CD4-positive, alpha-beta T cell (primary cell): ENCODE measurements around the gene MYO15B. TPM values are rescaled to one million over a fixed set of nuclear protein-coding genes. Genes with fewer than 3 reads are reported as not detected.

Source experiments
- ATAC-seq: fragments of 200-7000 bp; cut with Tn5 transposase; one replicate; pipeline ENCODE4 v1.10.0; 2022; ENCODE audit warnings: mild to moderate bottlenecking; ENCODE audit not compliant: poor library complexity
- CTCF ChIA-PET: fragments of 350-600 bp; sonication (Branson Sonifier 250); formaldehyde crosslinking; loops from one replicate; lab custom pipeline; 2021; ENCODE audit warnings: antibody characterized with exemption, inconsistent platforms; lab: Charles Lee
- POLR2A ChIA-PET: fragments of 350-600 bp; sonication (Branson Sonifier 250); formaldehyde crosslinking; loops from one replicate; lab custom pipeline; 2021; ENCODE audit warnings: antibody characterized with exemption, inconsistent platforms; lab: Charles Lee
- DNase-seq, 14 experiments: peaks; one replicate each; pipeline ENCODE4 v3.0.0-alpha.2; 2013 to 2020; ENCODE audit warnings: mixed read lengths in 2 of 14
- H3K27ac ChIP-seq, 2 donors: one replicate each; pipeline versions ENCODE4 v1.5.1 to v1.7.0; 2013; ENCODE audit warnings: low read length in 2 of 2, low read depth in 1 of 2, mild to moderate bottlenecking in 1 of 2
- H3K27me3 ChIP-seq, 2 experiments: 1 replicate in 1 of 2; 2 replicates in 1 of 2; pipeline versions ENCODE4 v1.6.1 to v1.7.0; 2013; ENCODE audit warnings: low read length in 2 of 2, control low read depth in 1 of 2, mild to moderate bottlenecking in 1 of 2, moderate library complexity in 1 of 2; ENCODE audit not compliant: insufficient read depth in 2 of 2, control insufficient read depth in 1 of 2
- H3K36me3 ChIP-seq: one replicate; pipeline ENCODE4 v1.6.1; 2013; ENCODE audit warnings: low read length, control low read depth; ENCODE audit not compliant: insufficient read depth
- H3K4me1 ChIP-seq: one replicate; pipeline ENCODE4 v1.6.1; 2013; ENCODE audit warnings: low read length, control low read depth; ENCODE audit not compliant: insufficient read depth
- H3K4me3 ChIP-seq: one replicate; pipeline ENCODE4 v1.5.1; 2013; ENCODE audit warnings: mild to moderate bottlenecking, low read length, moderate library complexity
- H3K9me3 ChIP-seq, 2 experiments: 1 replicate in 1 of 2; 2 replicates in 1 of 2; pipeline versions ENCODE4 v1.6.1 to v1.7.0; 2013; ENCODE audit warnings: low read length in 2 of 2, mild to moderate bottlenecking in 2 of 2, control low read depth in 1 of 2, moderate library complexity in 1 of 2; ENCODE audit not compliant: control insufficient read depth in 1 of 2, insufficient read depth in 1 of 2
- H3K27ac Mint-ChIP-seq: one replicate; pipeline ENCODE4 v1.8.0; 2020; ENCODE audit warnings: mixed read lengths
- H3K27me3 Mint-ChIP-seq: one replicate; pipeline ENCODE4 v1.8.0; 2021; ENCODE audit warnings: mixed read lengths
- H3K36me3 Mint-ChIP-seq: one replicate; pipeline ENCODE4 v1.8.0; 2021; ENCODE audit warnings: low read depth, mixed read lengths
- H3K4me1 Mint-ChIP-seq: one replicate; pipeline ENCODE4 v1.8.0; 2021; ENCODE audit warnings: low read depth, mixed read lengths
- H3K4me3 Mint-ChIP-seq: one replicate; pipeline ENCODE4 v1.8.0; 2020; ENCODE audit warnings: mild to moderate bottlenecking, mixed read lengths
- H3K9me3 Mint-ChIP-seq: one replicate; pipeline ENCODE4 v1.8.0; 2020; ENCODE audit warnings: mixed read lengths
- intact Hi-C, 2 experiments: fragments of 100-400 bp; cut with DNase I in 1 of 2; cut with micrococcal nuclease in 1 of 2; formaldehyde crosslinking; loops; one replicate each; pipeline versions ENCODE4 v1.15.1 to v1.9.0; 2023 to 2025; cut with DNase I, micrococcal nuclease
- total RNA-seq, 174 experiments: library from RNA in 2 of 174; stranded (reverse) in 2 of 174; gene quantifications; one replicate each; pipeline ENCODE4 v1.2.3 and lab custom pipeline; 2021 to 2026
- TF ChIP-seq, protein P1 (sequence below): fragments of 200-600 bp; IDR thresholded peaks from one replicate; pipeline ENCODE4 v1.8.0; 2022; ENCODE audit warnings: antibody characterized with exemption, mild to moderate bottlenecking

The MYO15B gene
- total RNA-seq, 2 experiments from 2014 or later, result 202 to 209 TPM

DNA sequence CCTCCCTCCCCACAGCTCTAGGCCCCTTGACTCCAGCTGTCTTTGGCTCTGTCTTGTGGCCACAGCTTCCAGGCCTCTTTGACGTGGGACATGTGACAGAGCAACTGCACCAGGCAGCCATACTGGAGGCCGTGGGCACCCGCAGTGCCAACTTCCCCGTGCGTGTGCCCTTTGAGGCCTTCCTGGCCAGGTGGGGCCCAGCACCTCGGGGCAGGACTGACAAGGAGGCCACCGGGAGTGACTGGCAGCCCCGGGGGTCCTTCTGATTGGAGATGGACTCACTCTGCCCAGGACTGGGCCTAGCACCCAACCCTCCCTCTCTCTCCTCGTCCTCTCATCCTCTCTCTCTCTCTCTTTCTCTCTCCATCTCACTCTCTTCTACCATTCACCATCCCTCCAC lies 15.5 kb downstream of the MYO15B start:
- POLR2A ChIA-PET, result no interaction called here
- H3K9me3 ChIP-seq, result no peaks in the 10 kb centered on the region
- DNase-seq, result no peak
- no peaks in the 10 kb centered on the region for H3K27me3 ChIP-seq
- Mint-ChIP-seq H3K9me3 (no peaks in the 10 kb centered on the region), H3K36me3 (no peaks in the 10 kb centered on the region), H3K27me3 (no peaks in the 10 kb centered on the region), H3K4me1 (no peaks in the 10 kb centered on the region), H3K27ac (no peak overlapping the region), H3K4me3 (no peak overlapping the region)
- no peak overlapping the region for H3K27ac ChIP-seq
- CTCF ChIA-PET, result no interaction called here
- no peaks in the 10 kb centered on the region for H3K36me3 ChIP-seq
- TF ChIP-seq, protein P1, sequence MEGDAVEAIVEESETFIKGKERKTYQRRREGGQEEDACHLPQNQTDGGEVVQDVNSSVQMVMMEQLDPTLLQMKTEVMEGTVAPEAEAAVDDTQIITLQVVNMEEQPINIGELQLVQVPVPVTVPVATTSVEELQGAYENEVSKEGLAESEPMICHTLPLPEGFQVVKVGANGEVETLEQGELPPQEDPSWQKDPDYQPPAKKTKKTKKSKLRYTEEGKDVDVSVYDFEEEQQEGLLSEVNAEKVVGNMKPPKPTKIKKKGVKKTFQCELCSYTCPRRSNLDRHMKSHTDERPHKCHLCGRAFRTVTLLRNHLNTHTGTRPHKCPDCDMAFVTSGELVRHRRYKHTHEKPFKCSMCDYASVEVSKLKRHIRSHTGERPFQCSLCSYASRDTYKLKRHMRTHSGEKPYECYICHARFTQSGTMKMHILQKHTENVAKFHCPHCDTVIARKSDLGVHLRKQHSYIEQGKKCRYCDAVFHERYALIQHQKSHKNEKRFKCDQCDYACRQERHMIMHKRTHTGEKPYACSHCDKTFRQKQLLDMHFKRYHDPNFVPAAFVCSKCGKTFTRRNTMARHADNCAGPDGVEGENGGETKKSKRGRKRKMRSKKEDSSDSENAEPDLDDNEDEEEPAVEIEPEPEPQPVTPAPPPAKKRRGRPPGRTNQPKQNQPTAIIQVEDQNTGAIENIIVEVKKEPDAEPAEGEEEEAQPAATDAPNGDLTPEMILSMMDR, result no peak
- H3K4me1 ChIP-seq, result peaks cover 4% of the 10 kb centered on the region
- no peak for ATAC-seq
- H3K4me3 ChIP-seq, result no peak overlapping the region
- intact Hi-C loops, result no loop called here

DNA sequence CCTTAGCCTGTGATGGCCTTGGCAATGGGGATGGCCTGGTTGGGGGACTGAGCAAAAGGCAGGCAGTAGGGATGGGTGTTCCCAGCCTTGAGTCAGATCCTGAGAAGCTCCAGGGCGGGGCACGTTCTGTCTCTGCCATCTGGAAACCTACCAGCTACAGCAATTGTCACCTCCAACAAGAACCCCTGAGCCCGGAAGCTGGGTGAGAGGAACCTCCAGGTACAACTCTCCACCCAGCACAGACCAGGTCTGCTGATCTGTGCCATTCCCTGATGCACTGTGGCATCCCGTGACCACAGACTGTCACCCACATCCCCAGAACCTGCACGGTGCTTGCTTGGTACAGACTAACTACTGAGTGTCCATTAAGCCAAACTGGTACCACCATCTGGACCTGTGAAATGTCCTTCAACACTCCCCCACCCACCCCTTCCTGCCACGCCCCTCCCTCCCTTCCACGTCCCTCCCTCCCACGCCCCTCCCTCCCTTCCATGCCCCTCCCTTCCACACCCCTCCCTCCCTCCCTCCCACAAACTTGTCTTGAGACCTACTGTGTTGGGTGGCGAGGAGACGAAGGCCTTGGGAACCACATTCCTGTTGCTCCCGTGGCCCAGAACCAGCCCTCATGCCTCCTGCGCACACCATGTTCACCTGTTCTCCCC lies 16.6 kb downstream of the MYO15B start:
- Mint-ChIP-seq H3K36me3 (no peaks in the 10 kb centered on the region), H3K27ac (no peak overlapping the region), H3K27me3 (no peaks in the 10 kb centered on the region), H3K4me1 (no peaks in the 10 kb centered on the region), H3K9me3 (no peaks in the 10 kb centered on the region), H3K4me3 (no peak overlapping the region)
- CTCF ChIA-PET, result no interaction called here
- ATAC-seq, result no peak
- H3K4me3 ChIP-seq, result no peak overlapping the region
- no peaks in the 10 kb centered on the region for H3K27me3 ChIP-seq
- peak in 1 of 14 experiments; percentile 19 for DNase-seq
- intact Hi-C loops, result no loop called here
- POLR2A ChIA-PET, result no interaction called here
- no peaks in the 10 kb centered on the region for H3K9me3 ChIP-seq
- H3K4me1 ChIP-seq, result peaks cover 4% of the 10 kb centered on the region
- TF ChIP-seq, protein P1, result no peak
- no peak overlapping the region for H3K27ac ChIP-seq
- no peaks in the 10 kb centered on the region for H3K36me3 ChIP-seq

DNA sequence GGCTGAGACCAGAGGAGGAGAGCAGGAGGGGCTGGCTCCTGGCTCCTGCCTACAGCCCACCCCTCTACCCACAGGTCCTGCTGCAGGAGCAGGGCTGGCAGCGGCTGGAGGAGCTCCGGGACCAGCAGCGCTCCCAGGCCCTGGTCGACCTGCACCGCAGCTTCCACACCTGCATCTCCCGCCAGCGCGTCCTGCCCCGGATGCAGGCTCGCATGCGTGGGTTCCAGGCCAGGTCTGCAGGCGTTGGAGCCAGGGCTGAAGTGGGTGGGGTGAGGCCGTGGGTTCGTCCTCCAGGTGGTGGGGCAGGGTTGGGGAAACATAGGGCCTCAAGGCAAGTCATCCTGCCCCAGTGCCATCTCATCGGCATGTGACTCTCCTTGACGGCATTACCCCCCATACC lies 18.2 kb downstream of the MYO15B start:
- Histone ChIP-seq H3K27ac (no peak overlapping the region), H3K4me3 (no peak overlapping the region), H3K27me3 (no peaks in the 10 kb centered on the region), H3K4me1 (peaks cover 4% of the 10 kb centered on the region), H3K9me3 (no peaks in the 10 kb centered on the region), H3K36me3 (no peaks in the 10 kb centered on the region)
- Mint-ChIP-seq H3K9me3 (no peaks in the 10 kb centered on the region), H3K4me3 (no peak overlapping the region), H3K27me3 (no peaks in the 10 kb centered on the region), H3K36me3 (no peaks in the 10 kb centered on the region), H3K27ac (no peak overlapping the region), H3K4me1 (no peaks in the 10 kb centered on the region)
- ATAC-seq (no peak), DNase-seq (no peak)
- intact Hi-C loops, result no loop called here
- TF ChIP-seq, protein P1, result no peak
- ChIA-PET POLR2A (no interaction called here), CTCF (no interaction called here)
